HG03139 (cell line): ENCODE results near the gene RANBP10.
"Not testable (repeated sequence)": the region's sequence is repeated elsewhere in the genome, so short reads cannot be mapped to it uniquely, and the experiment has no call there.

ENCODE experiments used
- ATAC-seq: cut with Tn5 transposase; IDR thresholded peaks from one replicate; pipeline ENCODE4 v1.9.1; 2021; ENCODE audit not compliant: unreplicated experiment

The RANBP10 gene

DNA sequence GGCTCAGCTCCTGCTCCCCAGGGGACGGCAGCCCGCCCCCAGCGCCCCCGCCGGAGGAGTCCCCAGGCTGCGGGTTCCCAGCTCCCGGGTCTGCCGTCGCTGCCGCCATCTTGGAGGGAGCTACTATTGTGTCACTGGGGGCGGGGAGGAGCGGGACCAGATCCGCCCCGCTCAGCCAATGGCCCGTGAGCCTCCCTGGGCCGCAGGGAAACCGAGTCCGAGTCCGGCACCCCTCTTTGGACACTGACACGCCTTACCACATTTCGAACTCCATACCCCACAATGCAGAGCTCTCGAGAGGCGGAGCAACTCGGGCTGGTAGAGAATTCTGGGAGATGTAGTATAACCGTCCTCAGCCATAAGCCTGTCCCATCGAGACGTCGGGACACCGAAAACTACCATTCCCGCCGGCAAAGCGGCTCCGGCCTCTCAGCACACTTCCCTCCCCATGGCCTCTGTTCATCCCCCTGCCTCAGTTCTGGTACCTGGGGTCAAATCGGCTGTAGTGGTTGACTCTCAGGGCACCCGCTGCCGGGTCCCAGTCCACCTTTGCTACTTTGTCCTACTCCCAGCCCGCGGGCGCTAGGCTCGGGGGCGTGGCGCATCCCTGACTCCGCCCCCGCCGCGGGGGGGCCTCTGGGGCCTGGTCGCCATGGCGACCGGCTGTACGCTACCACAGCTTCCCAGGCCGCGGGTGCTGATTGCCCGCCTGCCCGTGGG is at the start of gene RANBP10, which contains the start of gene TSNAXIP1:
Gene RANBP10 (minus strand): TSS at position 133 of the 720 bp plus-strand sequence. CDS start 24 bp downstream, at position 109.
Gene TSNAXIP1 (plus strand): TSS at position 462 of the 720 bp plus-strand sequence. CDS start 261 bp downstream, outside the sequence.
- peak; percentile 83 for ATAC-seq

DNA sequence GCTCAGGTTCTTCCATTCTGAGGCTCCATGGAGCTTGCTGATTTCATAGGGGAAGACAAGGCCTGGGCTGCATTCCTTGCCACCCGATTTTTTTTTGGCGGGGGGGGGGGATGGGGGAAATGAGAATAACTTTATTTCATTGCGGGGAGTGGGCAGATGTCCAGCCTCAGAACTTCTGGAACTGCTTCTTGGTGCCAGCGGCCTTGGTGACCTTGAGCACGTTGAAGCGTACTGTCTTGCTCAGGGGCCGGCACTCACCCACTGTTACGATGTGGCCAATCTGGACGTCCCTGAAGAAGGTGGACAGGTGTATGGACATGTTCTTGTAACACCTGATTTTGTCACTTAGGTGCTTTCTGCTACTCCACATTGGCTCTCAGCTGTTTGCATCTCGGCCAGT is 49.4 kb upstream of the RANBP10 start:
- ATAC-seq: no peak

DNA sequence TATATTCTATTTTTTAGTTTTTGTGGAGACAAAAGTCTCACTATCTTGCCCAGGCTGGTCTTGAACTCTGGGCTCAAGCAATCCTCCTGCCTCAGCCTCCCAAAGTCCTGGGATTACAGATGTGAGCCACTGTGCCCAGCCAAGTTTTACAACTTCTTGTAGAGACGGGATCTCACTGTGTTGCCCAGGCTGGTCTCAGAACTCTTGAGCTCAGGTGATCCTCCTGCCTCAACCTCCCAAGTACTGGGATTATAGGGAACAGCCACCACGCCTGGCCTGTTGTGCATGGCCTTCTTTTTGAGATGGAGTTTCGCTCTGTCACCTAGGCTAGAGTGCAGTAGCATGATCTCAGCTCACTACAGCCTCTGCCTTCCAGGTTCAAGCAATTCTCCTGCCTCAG is 47.3 kb upstream of the RANBP10 start:
- ATAC-seq: no peak

DNA sequence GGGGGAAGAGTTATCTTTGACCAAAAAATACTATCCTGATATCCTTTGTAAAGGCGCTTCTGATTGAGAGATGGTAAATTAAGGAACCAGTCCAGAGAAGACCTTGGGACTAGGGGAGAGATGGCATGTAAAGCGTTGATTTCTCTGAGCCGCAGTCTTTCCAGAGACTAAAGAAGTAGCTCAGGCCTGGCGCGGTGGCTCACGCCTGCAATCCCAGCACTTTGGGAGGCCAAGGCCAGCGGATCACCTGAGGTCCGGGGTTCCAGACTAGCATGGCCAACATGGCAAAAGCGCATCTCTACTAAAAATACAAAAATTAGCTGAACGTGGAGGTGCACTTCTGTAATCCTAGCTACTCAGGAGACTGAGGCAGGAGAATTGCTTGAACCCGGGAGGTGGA is 41.8 kb upstream of the RANBP10 start:
- no peak for ATAC-seq

DNA sequence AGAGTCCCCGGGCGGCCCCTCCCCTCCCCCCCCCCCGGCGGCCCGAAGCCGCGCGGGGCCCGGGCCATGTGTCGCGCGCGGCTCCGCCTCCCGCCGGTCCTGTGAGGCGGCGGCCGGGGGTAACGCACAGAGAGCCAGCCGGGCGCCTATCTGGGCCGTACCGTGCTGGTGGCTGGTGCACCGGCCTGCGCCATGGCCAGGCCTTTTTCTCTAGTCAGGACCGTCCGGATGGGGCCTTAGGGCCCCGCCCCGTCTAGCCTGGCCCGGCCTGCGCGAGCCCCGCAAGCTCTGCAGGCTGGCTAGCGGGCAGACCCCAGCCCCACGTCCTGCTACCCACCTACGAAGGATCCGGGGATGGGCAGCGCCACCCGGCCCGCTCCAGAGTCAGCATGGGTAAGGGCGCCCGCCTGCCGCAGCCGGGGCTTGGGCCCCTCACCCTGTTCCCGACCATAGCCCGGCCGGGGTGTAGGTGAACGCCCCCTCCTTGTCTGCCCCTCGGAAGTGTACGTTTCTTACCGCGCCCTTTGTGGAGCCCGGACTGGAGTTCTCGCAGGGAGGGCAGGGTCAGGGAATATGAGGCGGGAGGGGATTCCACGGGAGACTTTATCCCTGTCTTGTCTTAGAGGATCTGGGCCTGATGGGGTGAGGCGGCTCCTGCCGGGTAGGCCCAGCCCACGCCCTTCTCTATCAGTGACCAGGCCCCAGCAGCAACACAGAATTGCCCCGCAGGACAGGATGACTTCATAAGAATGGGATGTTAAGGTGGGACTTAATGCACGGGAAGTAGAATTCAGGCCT is 40.9 kb upstream of the RANBP10 start, which contains the start of gene CENPT:
Gene CENPT (minus strand): TSS at position 630 of the 798 bp plus-strand sequence. CDS start 13,834 bp downstream, outside the sequence.
- ATAC-seq: peak; percentile 22

DNA sequence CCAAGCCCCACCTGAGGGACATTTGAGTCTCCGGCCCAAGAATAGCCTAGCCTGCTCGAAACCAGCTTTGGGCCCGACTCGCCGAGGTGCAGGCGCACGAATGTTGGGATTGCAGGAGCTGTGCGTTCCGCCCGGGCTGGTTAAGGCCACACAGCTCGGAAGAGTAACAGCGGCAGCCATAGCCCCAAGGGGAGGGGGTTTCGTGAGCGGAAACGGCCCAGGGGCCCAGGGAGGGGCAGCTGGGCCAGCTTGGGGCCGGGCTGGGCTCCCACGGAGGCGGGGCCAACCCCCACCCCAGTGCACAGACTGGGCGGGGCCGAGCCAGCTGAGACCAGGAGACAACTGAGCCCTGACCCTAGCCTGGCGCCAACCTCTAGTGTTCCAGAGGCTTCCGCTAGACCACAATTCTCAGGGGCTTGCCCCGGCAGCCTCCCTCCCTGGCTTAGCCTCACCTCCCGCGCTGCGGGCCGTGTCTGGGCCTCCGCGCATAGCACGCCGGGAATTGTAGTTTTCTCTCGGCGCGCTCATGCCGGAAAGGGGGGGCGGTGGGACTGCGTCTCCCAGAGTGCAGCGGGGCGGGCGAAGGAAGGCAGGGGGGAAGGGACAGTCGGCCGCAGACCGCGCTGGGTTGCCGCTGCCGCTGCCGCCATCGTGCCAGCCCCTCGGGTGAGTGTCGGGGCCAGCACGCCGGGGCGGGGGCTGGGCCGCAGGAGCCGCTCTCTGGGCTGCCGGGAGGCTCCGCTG is 40.1 kb upstream of the RANBP10 start, which contains the start of gene NUTF2:
Gene NUTF2 (plus strand): TSS at position 614 of the 744 bp plus-strand sequence. CDS start 18,198 bp downstream, outside the sequence.
- ATAC-seq: peak; percentile 53

DNA sequence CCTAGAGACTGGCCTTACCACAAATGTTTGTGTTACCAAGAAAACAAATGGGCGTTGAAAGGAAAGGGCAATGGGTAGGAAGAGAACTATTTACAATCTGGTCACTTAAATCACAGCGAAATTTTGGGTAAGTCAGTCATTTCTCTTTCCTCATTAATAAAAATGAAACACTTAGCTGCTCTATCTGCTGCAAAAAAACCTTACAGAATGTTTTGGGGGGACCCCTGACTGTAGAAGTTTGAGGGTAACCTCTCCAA is 39.6 kb upstream of the RANBP10 start:
- no peak for ATAC-seq

DNA sequence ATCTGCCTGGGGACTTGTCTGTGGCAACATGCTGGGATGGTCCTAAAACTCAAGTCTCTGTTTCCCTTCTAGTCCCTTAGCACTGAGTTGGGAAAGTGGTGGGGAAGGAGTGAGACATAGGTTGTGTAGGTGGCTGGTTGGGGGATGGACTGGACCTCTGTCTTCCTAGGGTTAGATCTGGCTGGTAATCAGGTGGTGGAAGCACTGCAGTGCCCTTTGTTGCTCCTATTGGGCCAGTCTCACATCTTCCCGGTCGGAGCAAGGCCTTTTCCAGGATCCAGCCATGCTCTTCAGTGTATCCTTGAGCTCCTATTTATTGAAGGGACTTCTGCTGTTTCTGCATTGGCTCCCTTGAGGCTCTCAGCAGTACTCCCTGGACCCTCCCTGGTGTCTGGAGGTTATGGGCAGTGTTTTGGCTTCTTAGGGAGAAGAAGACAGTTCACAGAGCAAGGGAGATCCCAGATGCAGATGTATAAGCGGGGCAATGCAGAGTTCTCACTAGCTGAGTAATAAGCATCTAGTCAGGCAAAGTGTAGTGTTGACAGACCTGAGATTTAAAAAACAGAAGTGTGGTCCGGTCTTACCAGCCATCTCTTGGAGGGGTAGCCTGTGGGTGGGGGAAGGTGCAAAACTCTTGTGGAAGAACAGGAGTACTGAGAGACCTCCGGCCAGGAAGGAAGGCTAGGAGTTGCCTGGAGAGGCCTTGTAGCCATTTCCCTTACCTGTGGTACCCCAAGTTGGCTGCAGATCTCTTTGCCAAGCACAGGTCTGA is 39.1 kb upstream of the RANBP10 start:
- no peak for ATAC-seq

DNA sequence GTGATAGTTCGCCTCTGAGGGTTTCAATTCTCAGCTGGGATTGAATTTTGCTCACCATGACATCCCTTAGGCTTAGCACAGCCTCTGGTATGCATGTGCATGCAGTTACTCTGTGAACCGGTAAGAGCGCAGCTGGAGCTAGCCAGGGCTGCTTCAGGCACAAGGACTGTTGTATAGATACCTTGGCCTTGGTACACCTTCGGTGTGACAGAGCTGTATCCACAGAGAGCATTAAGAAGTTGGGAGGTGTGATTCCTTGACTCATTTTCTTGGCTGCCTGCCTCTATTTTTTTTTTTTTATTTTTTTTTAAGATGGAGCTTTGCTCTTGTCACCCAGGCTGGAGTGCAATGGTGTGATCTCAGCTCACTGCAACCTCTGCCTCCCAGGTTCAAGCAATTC is 38.1 kb upstream of the RANBP10 start:
- ATAC-seq: no peak

DNA sequence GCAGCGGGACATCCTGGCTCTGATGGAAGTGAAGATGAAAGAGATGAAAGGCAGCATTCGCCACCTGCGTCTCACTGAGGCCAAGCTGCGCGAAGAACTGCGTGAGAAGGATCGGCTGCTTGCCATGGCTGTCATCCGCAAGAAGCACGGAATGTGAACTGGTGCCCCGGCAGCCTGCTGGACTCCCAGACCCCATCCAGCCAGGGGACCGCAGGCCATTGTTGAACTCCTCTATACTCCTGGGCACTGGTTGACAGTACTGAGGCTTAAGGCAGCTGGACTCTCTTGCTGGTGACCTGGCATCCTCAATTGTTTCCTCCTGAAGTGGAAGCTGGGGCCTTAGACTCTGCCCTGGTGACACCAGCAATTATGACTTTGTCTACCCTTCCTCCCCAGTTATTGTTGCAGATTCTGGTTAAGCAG is 37.0 kb upstream of the RANBP10 start:
- no peak for ATAC-seq

DNA sequence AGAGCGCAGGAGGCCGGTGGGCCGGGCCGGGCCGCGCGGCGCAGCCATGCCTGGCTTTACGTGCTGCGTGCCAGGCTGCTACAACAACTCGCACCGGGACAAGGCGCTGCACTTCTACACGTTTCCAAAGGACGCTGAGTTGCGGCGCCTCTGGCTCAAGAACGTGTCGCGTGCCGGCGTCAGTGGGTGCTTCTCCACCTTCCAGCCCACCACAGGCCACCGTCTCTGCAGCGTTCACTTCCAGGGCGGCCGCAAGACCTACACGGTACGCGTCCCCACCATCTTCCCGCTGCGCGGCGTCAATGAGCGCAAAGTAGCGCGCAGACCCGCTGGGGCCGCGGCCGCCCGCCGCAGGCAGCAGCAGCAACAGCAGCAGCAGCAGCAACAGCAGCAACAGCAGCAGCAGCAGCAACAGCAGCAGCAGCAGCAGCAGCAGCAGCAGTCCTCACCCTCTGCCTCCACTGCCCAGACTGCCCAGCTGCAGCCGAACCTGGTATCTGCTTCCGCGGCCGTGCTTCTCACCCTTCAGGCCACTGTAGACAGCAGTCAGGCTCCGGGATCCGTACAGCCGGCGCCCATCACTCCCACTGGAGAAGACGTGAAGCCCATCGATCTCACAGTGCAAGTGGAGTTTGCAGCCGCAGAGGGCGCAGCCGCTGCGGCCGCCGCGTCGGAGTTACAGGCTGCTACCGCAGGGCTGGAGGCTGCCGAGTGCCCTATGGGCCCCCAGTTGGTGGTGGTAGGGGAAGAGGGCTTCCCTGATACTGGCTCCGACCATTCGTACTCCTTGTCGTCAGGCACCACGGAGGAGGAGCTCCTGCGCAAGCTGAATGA is 36.4 kb upstream of the RANBP10 start:
- ATAC-seq: peak; percentile 1

DNA sequence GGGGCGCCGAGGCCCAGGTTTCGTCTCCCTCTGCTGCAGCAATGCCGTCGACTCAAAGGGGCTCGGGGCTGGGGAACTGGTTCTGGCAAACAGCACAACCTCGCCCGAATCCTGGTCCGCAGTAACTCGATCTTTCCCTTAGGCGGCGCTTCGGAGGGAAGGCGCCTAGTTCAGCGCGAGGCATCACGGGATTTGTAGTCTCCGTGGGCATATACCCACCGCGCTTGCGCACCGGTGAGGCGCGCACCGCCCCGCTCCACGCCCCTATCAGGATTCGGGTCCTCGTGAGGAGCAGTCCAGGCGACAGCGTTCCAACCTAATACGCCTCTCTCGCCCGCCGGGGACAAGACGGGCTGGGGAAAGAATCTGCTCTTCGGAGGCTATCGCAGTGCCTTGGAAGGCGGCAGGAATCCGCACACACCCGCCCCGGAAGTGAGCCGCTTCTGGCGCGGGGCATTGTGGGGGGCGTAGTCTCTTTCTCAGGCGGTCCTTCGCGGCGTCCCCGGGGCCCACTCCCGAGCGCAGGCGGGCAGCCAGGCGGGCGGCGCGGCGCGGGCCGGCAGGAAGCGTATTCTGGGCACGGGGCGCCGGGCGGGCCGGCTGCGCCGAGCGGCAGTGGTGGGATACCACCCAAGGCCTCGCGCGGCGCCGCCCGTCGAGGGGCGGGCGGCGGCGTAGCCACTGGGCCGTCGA is 35.6 kb upstream of the RANBP10 start, which contains the start of gene THAP11:
Gene THAP11 (plus strand): TSS at position 505 of the 693 bp plus-strand sequence. CDS start 235 bp downstream, outside the sequence.
- ATAC-seq: peak; percentile 40

DNA sequence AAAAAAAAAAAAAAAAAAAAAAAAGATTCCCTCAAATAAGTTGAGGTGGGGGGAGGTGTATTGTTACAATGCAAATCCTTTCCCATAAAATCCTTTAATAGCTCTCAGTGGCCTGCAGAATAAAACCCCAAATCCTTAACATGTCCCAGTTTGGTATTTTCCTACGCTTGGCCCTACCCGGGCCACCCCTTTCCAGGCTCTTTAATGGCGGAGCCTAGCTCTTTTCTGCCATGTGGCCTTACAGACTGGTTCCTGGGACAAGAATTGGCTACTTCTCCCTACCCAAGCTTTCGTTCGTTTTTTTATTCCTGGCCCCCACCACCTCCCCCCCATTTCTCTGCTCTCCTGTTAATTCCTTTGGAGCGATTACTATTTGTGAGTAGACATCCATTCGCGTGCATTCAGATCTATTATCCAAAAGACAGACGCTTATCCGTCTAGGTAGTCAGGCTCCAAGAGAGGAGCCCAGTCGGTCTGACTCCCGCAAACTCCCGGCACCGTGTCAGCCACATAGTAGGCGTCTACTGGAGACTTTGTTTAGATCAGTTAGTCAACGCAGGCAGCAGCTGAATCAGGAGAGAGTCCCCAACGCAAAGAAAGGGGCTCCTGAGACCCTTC is 34.9 kb upstream of the RANBP10 start:
- no peak for ATAC-seq

DNA sequence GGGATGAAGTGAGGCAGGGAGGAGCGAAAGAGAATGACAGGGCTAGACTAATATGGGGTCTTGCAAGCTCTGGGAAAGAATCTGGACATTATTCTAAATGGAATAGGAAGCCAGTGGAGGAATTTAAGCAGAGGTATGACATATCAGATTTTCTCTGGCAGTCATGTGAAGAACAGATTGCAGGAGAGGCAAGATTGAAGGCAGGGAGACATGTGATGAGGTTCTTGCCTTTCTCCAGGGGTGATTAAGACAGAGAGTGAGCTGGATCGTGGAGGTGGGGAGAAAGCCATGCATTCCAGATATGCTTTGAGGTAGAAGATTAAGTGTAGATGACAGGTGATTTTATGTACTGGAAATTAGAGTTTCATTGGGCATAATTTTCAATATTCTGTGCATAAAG is 31.5 kb upstream of the RANBP10 start:
- ATAC-seq: no peak

DNA sequence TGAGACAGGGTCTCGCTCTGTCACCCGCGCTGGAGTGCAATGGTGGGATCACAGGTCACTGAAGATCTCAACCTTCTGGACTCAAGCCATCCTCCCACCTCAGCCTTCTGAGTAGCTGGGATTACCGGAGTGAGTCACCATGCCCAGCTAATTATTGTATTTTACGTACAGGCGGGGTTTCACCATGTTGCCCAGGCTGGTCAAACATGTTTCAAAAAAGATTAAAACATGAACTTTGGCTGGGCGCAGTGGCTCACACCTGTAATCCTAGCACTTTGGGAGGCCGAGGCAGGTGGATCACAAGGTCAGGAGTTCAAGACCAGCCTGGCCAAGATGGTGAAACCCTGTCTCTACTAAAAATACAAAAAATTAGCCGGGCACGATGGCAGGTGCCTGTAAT is 30.8 kb upstream of the RANBP10 start:
- ATAC-seq: not testable (repeated sequence)

DNA sequence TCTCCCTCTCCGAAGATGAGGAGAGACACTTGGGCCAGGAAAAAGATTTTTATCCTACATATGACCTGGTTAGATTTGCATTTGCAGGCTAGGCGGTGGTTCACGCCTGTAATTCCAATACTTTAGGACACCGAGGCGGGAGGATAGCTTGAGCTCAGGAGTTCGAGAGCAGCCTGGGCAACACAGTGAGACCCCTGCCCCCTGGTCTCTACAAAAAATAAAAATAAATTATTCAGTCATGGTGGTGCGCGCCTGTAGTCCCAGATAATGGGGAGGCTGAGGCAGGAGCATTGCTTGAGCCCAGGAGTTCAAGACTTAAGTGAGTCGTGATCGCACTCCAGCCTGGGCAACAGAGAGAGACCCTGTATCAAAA is 27.9 kb upstream of the RANBP10 start:
- no peak for ATAC-seq

DNA sequence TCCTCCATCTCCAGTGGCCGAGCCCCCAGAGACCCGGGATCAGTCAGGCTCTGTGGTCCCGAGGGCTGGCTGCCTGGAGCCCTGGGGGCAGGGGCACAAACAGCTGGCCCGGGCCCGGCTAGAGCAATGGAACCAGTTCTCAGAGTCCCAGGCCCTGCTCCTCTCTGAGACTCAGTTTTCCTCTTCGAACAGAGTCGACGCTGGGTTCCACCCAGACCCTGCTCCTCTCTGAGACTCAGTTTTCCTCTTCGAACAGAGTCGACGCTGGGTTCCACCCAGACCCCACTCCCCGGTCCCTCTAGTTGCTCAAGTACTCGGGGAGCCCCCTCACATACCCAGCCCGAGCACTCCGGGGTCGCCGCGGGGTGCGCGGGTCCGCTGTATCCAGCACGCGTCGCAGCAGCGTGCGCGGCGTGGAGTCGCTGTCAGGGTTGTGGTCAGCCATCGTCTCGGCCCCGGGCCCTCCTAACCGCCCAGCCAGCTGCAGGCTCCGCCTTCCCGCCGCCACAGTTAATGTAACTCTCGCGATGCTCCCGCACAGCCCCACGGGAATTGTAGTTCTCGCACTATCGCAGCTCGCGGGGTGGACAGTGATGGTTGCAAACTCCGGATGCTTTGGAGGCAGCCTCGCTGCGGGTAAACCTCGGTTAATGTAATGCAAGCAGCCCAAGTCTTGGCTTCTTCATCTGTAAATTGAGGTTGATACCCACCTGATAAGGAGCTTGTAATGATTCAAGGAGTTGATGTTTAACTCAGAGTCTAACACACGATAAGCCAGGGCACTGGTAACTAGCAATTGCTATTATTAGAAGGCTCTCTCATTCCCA is 27.3 kb upstream of the RANBP10 start:
- peak; percentile 87 for ATAC-seq

DNA sequence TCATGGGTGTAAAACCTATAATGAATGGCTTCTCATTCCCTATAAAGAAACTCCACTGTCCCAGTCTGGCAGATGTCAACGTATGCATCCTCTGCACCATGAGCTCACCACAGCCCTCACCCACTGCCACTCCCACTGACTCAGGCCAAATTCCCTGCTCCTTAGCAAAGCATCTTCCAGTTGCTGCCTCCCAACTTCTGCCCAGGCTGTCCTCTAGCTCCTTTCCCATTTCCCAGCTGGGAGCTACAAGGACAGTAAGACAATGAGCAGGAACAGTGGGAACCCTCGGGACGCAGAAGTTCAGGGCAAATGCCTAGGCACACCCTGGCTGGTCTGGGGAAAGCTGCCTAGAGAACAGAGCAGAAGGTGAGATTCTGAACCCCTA is 26.7 kb upstream of the RANBP10 start:
- no peak for ATAC-seq
